Ishikawa (cell line): Measurements from ENCODE around the gene APOLD1.

Source experiments
- CEBPB ChIP-seq: IDR thresholded peaks from 2 replicates; pipeline ENCODE4 v1.6.1; 2012
- CREB1 ChIP-seq: IDR thresholded peaks from 2 replicates; pipeline ENCODE4 v1.6.1; 2012; ENCODE audit warnings: low read depth
- EP300 ChIP-seq: IDR thresholded peaks from 2 replicates; pipeline ENCODE4 v1.6.1; 2012; ENCODE audit warnings: borderline replicate concordance
- FOXM1 ChIP-seq: IDR thresholded peaks from 2 replicates; pipeline ENCODE4 v1.6.1; 2012; ENCODE audit warnings: low read depth, borderline replicate concordance
- TAF1 ChIP-seq: IDR thresholded peaks from 2 replicates; pipeline ENCODE4 v1.6.1; 2012; ENCODE audit warnings: low read depth, mild to moderate bottlenecking
- TCF12 ChIP-seq: IDR thresholded peaks from 2 replicates; pipeline ENCODE4 v1.6.1; 2012; ENCODE audit warnings: low read depth
- TEAD4 ChIP-seq: IDR thresholded peaks from 2 replicates; pipeline ENCODE4 v1.6.1; 2012
- YY1 ChIP-seq: IDR thresholded peaks from 2 replicates; pipeline ENCODE4 v1.6.1; 2012; ENCODE audit warnings: low read depth
- ZBTB7A ChIP-seq: IDR thresholded peaks from 2 replicates; pipeline ENCODE4 v1.6.1; 2012; ENCODE audit warnings: low read depth
- TF ChIP-seq, protein P1 (sequence below): IDR thresholded peaks from 2 replicates; pipeline ENCODE4 v1.6.1; 2012
- TF ChIP-seq, protein P2 (sequence below): IDR thresholded peaks from 2 replicates; pipeline ENCODE4 v1.6.1; 2012

DNA sequence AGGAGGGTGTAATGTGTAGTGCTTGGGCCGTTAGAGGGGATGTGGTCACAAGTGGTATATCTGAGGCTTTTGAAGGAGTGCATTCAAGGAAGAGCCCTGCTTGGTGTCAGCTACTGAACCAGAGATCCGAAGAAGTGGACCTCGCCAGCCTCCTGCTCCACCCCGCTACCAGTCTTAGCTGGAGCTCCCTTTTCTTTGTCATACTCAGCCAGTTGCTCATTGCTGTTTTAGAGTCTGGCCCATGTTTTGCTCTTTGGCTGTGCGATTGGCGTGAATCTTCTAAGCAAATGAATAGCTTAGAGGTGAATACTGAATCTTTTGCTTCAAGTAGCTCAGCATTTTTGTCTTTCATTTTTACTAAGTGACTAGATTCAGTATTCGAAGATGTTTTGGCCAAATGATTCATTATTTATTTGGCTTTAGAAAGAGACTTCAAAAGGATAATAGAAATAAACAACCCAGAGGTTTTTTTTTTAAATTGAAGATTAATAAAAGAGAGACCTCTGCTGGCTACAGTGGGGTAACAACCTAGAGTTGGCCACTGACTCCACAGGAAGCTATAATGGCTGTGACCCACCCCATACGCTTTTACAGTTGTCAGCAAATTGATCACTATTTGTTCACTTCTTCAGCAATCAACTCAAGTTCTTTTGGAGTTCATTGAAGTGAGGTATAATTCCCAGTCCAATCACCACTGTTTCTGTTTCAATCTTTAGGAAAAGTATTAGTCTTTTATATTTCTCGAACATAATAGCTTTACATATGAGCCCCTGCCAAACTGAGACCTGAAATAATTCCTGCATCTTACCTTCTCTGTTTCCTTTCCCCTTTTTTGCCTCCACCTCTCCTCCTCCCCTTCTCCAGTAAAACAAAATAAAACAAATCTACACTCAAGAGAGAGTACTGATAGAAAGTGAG is 48.4 kb upstream of the APOLD1 start:
- TF ChIP-seq EP300 (no peak), ZBTB7A (no peak), YY1 (no peak), TAF1 (no peak), CREB1 (no peak), TEAD4 (no peak), TCF12 (no peak), CEBPB (no peak), FOXM1 (no peak)
- TF ChIP-seq, protein P1, sequence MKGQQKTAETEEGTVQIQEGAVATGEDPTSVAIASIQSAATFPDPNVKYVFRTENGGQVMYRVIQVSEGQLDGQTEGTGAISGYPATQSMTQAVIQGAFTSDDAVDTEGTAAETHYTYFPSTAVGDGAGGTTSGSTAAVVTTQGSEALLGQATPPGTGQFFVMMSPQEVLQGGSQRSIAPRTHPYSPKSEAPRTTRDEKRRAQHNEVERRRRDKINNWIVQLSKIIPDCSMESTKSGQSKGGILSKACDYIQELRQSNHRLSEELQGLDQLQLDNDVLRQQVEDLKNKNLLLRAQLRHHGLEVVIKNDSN: no peak
- TF ChIP-seq, protein P2, sequence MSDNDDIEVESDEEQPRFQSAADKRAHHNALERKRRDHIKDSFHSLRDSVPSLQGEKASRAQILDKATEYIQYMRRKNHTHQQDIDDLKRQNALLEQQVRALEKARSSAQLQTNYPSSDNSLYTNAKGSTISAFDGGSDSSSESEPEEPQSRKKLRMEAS: no peak
